Chondrocyte (in vitro differentiated cells): ENCODE data around the gene AUTS2. TPM values are rescaled to one million over a fixed set of nuclear protein-coding genes. Genes with fewer than 3 reads are reported as not detected.

Experiments used
- DNase-seq: peaks from one replicate; pipeline ENCODE4 v3.0.0; 2021; ENCODE audit warnings: mixed read lengths, low spot score
- H3K27ac Mint-ChIP-seq: one replicate; pipeline ENCODE4 v1.8.0; 2021; ENCODE audit warnings: mild to moderate bottlenecking, moderate library complexity, mixed read lengths; ENCODE audit not compliant: unreplicated experiment
- H3K27me3 Mint-ChIP-seq: 2 replicates; pipeline ENCODE4 v1.8.0; 2021; ENCODE audit warnings: low read depth, mixed read lengths
- H3K36me3 Mint-ChIP-seq: 2 replicates; pipeline ENCODE4 v1.8.0; 2021; ENCODE audit warnings: low read depth, mixed read lengths
- H3K4me1 Mint-ChIP-seq: 2 replicates; pipeline ENCODE4 v1.8.0; 2021; ENCODE audit warnings: low read depth, mild to moderate bottlenecking, mixed read lengths
- H3K4me3 Mint-ChIP-seq: one replicate; pipeline ENCODE4 v1.8.0; 2021; ENCODE audit warnings: mild to moderate bottlenecking, moderate library complexity, mixed read lengths; ENCODE audit not compliant: unreplicated experiment
- H3K9me3 Mint-ChIP-seq: 2 replicates; pipeline ENCODE4 v1.8.0; 2021; ENCODE audit warnings: low read depth, mixed read lengths
- CTCF ChIP-seq: fragments of 200-600 bp; sonication (generic); IDR thresholded peaks from 2 replicates; pipeline ENCODE4 v1.5.0; 2021; ENCODE audit warnings: antibody characterized with exemption, mild to moderate bottlenecking, moderate library complexity
- total RNA-seq: library from RNA; stranded (reverse); gene quantifications from 3 replicates; pipeline ENCODE4 v1.2.1, GENCODE V29; 2021

The AUTS2 gene
- total RNA-seq, 1 donor from 2014 or later, result 31.5 TPM

DNA sequence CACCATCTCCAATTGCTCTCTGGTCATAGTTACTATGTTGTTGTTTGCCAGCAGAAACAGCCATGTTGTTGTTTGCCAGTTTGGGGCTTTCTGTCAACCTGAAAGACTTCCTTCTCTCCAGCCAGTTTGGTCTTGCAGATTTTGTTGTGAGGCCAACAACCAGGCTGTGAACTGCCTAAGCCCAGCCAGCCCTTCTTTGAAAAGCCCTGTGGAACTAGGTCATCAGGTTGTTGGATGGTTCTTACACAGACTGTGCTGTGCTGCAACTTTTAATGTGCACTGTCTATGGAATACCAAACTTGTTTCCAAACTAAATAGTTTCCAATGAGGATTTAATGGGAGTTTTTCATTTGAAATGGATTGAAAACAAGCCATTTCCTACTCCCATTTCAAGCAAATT is 940.9 kb downstream of the AUTS2 start:
- DNase-seq, result no peak
- H3K4me3 Mint-ChIP-seq, result no peak overlapping the region
- H3K4me1 Mint-ChIP-seq, result peaks cover 13% of the 10 kb centered on the region
- H3K9me3 Mint-ChIP-seq, result no peaks in the 10 kb centered on the region
- no peaks in the 10 kb centered on the region for H3K27me3 Mint-ChIP-seq
- H3K36me3 Mint-ChIP-seq, result no peaks in the 10 kb centered on the region
- no peak overlapping the region for H3K27ac Mint-ChIP-seq
- TF ChIP-seq CTCF, result no peak

DNA sequence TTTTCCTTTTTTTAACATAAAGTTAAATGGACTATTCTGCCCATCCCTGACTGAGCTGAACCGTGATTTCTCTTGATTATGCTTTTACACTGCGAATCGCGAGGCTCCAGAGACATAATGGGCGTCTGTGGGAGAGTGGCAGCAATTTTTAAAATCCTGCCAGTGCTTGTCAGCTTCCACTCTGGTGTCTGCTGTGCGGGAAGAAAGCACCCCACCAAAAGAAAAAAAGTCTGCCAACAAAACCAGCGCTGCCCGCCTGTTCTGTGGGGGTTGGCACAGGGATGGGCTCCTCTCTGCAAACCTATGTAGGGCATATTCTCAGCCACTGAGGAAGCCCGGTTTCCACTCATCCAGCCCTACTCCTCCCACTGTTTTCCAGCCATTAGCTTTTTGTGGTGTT is 941.3 kb downstream of the AUTS2 start:
- TF ChIP-seq CTCF, result no peak
- H3K9me3 Mint-ChIP-seq, result no peaks in the 10 kb centered on the region
- H3K27me3 Mint-ChIP-seq, result no peaks in the 10 kb centered on the region
- no peak overlapping the region for H3K4me3 Mint-ChIP-seq
- no peaks in the 10 kb centered on the region for H3K36me3 Mint-ChIP-seq
- no peak for DNase-seq
- no peak overlapping the region for H3K27ac Mint-ChIP-seq
- H3K4me1 Mint-ChIP-seq, result peaks cover 13% of the 10 kb centered on the region

DNA sequence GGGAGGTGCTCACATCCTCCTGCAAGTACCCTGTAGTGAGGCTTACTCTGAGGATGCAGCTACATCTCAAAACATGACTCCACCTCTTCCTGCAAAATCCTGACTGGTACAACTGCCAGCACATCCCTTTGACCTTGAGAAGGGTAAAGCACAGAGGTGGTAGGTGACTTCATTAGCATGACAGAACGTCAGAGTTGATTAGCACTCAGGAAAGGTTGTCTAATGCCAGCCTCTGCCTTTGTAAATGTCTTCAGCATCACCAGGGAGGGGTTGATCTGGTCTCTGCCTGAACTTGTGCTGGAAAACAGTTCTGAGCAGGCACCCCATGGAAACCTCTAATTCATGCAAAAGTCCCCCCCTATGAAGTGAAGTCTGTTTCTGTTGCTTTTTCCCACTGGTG is 942.4 kb downstream of the AUTS2 start:
- Mint-ChIP-seq H3K27me3 (no peaks in the 10 kb centered on the region), H3K4me3 (no peak overlapping the region), H3K4me1 (peaks cover 13% of the 10 kb centered on the region), H3K36me3 (no peaks in the 10 kb centered on the region), H3K9me3 (no peaks in the 10 kb centered on the region), H3K27ac (no peak overlapping the region)
- no peak for DNase-seq
- TF ChIP-seq CTCF, result no peak

GRCh38 chr7:70542750-70543376 is 944.6 kb downstream of the AUTS2 start:
- Mint-ChIP-seq H3K27me3 (no peaks in the 10 kb centered on the region), H3K9me3 (peaks cover 6% of the 10 kb centered on the region), H3K27ac (peak overlapping the region; percentile 24), H3K4me1 (peaks cover 13% of the 10 kb centered on the region), H3K36me3 (no peaks in the 10 kb centered on the region), H3K4me3 (no peak overlapping the region)
- DNase-seq, result no peak
- TF ChIP-seq CTCF, result no peak

GRCh38 chr7:70544016-70544415 is 945.7 kb downstream of the AUTS2 start:
- TF ChIP-seq CTCF, result no peak
- DNase-seq, result no peak
- H3K27me3 Mint-ChIP-seq, result no peaks in the 10 kb centered on the region
- peaks cover 13% of the 10 kb centered on the region for H3K4me1 Mint-ChIP-seq
- no peak overlapping the region for H3K27ac Mint-ChIP-seq
- no peaks in the 10 kb centered on the region for H3K36me3 Mint-ChIP-seq
- no peak overlapping the region for H3K4me3 Mint-ChIP-seq
- H3K9me3 Mint-ChIP-seq, result peaks cover 8% of the 10 kb centered on the region
